Measurements from ENCODE around the gene ZC2HC1C. TPM values are rescaled to one million over a fixed set of nuclear protein-coding genes. Genes with fewer than 3 reads are reported as not detected.

Gene ZC2HC1C
- total RNA-seq, 1 experiment from 2014 or later = 5.2 TPM

DNA sequence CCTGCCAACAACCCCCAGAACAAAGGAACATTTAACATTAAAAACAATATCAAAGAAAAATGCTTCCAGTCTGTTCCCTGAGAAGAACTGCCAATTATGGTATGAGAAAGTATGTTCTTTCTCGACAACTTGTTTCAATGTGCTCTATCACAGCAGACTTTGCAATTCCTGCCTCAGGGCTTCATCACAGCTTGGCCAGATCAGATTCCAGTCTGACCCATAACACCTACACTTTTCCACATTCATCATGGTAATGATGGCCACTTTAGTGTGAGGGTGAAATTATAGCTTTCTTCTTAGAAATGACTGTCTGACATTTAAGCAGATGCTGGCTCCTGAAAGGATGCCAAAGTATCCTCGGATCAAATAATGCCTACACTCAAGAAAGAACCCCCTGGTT, 40.4 kb downstream of the ZC2HC1C start:
- intact Hi-C loops (cut with micrococcal nuclease; ENCODE audit: unreplicated experiment) = no loop called here
- in situ Hi-C loops (cut with HindIII; ENCODE audit: low pct_unique_long_range_greater_than_20kb, low sequenced_read_pairs) = no loop called here
- ATAC-seq = no peak

DNA sequence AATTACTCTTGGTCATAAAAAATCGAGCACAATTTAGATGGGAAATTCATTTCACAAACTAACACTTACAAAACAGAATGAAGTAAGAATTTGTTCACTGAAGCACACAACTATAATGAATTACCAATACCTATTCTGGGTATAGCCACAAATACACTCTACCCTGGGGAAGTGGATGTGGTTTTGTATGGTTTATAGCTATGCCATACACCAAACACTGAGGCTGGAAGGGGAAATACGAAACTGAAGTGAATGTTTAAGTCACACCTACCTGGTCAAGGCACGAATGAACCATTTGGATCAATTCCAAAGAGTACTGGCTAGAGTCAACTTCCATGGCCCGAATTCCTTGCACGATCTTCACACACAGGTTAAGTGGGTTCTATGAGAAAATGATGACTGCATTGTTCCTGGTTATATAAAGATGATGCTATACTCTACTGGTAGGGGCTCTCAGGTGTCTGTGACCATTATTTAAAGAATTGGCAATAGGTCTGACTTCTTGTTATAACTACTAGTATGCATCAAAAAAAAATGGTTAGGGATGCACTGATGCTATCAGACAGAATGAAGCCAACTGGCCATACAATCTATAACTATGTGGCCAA, 44.6 kb downstream of the ZC2HC1C start:
- ChIA-PET CTCF (no interaction called here), POLR2A (no interaction called here)
- Histone ChIP-seq H3K4me3 (ENCODE audit: low read depth in 2 of 2, low read length in 2 of 2) (no peak overlapping the region), H3K27ac (ENCODE audit: low read length) (no peak overlapping the region), H3K27me3 (ENCODE audit: control insufficient read depth, insufficient read depth, low read length) (no peaks in the 10 kb centered on the region), H3K36me3 (ENCODE audit: control insufficient read depth, insufficient read depth, low read length) (no peaks in the 10 kb centered on the region; the same call in 1 of the 2 replicates), H3K4me1 (ENCODE audit: control insufficient read depth, insufficient read depth, low read length) (no peaks in the 10 kb centered on the region), H3K9me3 (ENCODE audit: control insufficient read depth, insufficient read depth, low read depth, low read length) (no peaks in the 10 kb centered on the region)
- DNase-seq (ENCODE audit: low read depth, low spot score) = no peak
- in situ Hi-C loops (cut with HindIII; ENCODE audit: low pct_unique_long_range_greater_than_20kb, low sequenced_read_pairs) = no loop called here
- intact Hi-C loops (cut with micrococcal nuclease; ENCODE audit: unreplicated experiment) = no loop called here
- BruUV-seq (replicated peaks) = no TSS peak
- TF ChIP-seq CTCF (IDR thresholded peaks at IDR 0.05) (no peak), TCF7L2 (IDR thresholded peaks at IDR 0.05; ENCODE audit: low read depth, low read length) (no peak)
- ATAC-seq = no peak

More for the DNA sequence above, 40.4 kb downstream of the ZC2HC1C start:
- no peaks in the 10 kb centered on the region; the same call in 1 of the 2 replicates for H3K36me3 ChIP-seq (ENCODE audit: control insufficient read depth, insufficient read depth, low read length)
- BruUV-seq (replicated peaks) = no TSS peak
- no peak overlapping the region for H3K27ac ChIP-seq (ENCODE audit: low read length)
- H3K9me3 ChIP-seq (ENCODE audit: control insufficient read depth, insufficient read depth, low read depth, low read length) = no peaks in the 10 kb centered on the region
- DNase-seq (ENCODE audit: low read depth, low spot score) = no peak
- H3K4me3 ChIP-seq (ENCODE audit: low read depth in 2 of 2, low read length in 2 of 2) = no peak overlapping the region
- TF ChIP-seq, protein P1, sequence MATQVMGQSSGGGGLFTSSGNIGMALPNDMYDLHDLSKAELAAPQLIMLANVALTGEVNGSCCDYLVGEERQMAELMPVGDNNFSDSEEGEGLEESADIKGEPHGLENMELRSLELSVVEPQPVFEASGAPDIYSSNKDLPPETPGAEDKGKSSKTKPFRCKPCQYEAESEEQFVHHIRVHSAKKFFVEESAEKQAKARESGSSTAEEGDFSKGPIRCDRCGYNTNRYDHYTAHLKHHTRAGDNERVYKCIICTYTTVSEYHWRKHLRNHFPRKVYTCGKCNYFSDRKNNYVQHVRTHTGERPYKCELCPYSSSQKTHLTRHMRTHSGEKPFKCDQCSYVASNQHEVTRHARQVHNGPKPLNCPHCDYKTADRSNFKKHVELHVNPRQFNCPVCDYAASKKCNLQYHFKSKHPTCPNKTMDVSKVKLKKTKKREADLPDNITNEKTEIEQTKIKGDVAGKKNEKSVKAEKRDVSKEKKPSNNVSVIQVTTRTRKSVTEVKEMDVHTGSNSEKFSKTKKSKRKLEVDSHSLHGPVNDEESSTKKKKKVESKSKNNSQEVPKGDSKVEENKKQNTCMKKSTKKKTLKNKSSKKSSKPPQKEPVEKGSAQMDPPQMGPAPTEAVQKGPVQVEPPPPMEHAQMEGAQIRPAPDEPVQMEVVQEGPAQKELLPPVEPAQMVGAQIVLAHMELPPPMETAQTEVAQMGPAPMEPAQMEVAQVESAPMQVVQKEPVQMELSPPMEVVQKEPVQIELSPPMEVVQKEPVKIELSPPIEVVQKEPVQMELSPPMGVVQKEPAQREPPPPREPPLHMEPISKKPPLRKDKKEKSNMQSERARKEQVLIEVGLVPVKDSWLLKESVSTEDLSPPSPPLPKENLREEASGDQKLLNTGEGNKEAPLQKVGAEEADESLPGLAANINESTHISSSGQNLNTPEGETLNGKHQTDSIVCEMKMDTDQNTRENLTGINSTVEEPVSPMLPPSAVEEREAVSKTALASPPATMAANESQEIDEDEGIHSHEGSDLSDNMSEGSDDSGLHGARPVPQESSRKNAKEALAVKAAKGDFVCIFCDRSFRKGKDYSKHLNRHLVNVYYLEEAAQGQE (IDR thresholded peaks at IDR 0.05; ENCODE audit: insufficient read depth in 1 of 2, low read depth in 2 of 2, low read length in 1 of 2) = no peak
- TF ChIP-seq POLR2AphosphoS5 (IDR thresholded peaks at IDR 0.05; ENCODE audit: low read depth, low read length) = no peak
- TF ChIP-seq TCF7L2 (IDR thresholded peaks at IDR 0.05; ENCODE audit: low read depth, low read length) = no peak
- no peak for TF ChIP-seq CTCF (IDR thresholded peaks at IDR 0.05)
- no peak for TF ChIP-seq SIN3A (IDR thresholded peaks at IDR 0.05; ENCODE audit: borderline replicate concordance, insufficient read depth, low read depth, low read length)
- H3K4me1 ChIP-seq (ENCODE audit: control insufficient read depth, insufficient read depth, low read length) = no peaks in the 10 kb centered on the region
- CTCF ChIA-PET = no interaction called here
- POLR2A ChIA-PET = no interaction called here
- no peaks in the 10 kb centered on the region for H3K27me3 ChIP-seq (ENCODE audit: control insufficient read depth, insufficient read depth, low read length)

Measured in Panc1 (cell line).